ENCODE results near the gene TMEM217. TPM values are rescaled to one million over a fixed set of nuclear protein-coding genes. Genes with fewer than 3 reads are reported as not detected.

Gene TMEM217
- polyA plus RNA-seq, 1 of the 3 experiments (the other 2 are of a cell fraction): 1.5 TPM

DNA sequence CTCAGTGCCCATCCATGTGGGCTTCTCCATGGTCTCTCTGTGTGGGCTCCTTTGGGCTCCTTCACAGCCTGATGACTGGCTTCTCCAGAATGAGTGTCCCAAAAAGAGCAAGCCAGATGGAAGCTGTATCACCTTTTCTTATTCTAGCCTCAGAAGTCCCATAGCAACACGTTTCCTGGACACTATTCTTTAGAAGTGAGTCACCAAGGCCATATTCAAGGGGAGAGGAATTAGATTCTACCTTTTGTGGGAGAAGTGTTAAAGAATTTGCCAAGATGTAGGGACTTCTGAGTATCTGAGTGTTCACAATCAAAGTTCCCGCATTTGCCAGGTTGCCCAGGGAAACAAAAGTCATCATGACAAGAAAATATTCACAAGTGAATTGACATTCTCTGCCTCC, 21.0 kb downstream of the TMEM217 start:
- Histone ChIP-seq H3K9ac (no peak overlapping the region; the same call in 1 of the 2 replicates), H3K36me3 (replicated peaks in 1 of 2; ENCODE audit: control insufficient read depth in 1 of 2, insufficient read depth in 2 of 2, low read length in 1 of 2) (no peaks in the 10 kb centered on the region), H3K27ac (ENCODE audit: low read depth in 2 of 2, low read length in 1 of 2) (peak overlapping the region in 1 of 2 experiments; percentile 100; a peak in 2 of 4 replicates), H3F3A (replicated peaks; ENCODE audit: insufficient read depth) (peaks cover 36% of the 10 kb centered on the region), H2AFZ (ENCODE audit: low read depth) (peak overlapping the region; percentile 69; the same call in 1 of the 2 replicates), H3K4me1 (ENCODE audit: control insufficient read depth in 1 of 2, insufficient read depth in 2 of 2, low read depth in 1 of 2, low read length in 1 of 2) (peaks cover 7 to 11% of the 10 kb centered on the region in 2 experiments; a peak in 3 of 4 replicates), H3K9me2 (no peaks in the 10 kb centered on the region), H3K9me3 (no peaks in the 10 kb centered on the region), H4K20me1 (ENCODE audit: insufficient read depth) (no peaks in the 10 kb centered on the region), H3K4me3 (ENCODE audit: low read depth in 2 of 2, low read length in 1 of 2) (no peak overlapping the region), H3K27me3 (ENCODE audit: insufficient read depth) (no peaks in the 10 kb centered on the region), H3K79me2 (ENCODE audit: insufficient read depth) (no peaks in the 10 kb centered on the region), H3K4me2 (no peak overlapping the region)
- POLR2A ChIA-PET: no interaction called here
- DNase-seq: no peak
- CTCF ChIA-PET: interaction anchor here (1.8 kb wide), 1 partner anchor 185 kb away, joined by 3 read pairs; no protein-coding TSS in a partner anchor
- TF ChIP-seq RAD21 (IDR thresholded peaks at IDR 0.05; ENCODE audit: low read length) (no peak), TCF12 (IDR thresholded peaks at IDR 0.05) (no peak), FOXM1 (IDR thresholded peaks at IDR 0.05; ENCODE audit: low read depth) (no peak), MEF2A (IDR thresholded peaks at IDR 0.05; ENCODE audit: borderline replicate concordance, low read depth) (no peak), ELF1 (IDR thresholded peaks at IDR 0.05) (no peak)
- TF ChIP-seq, protein P1, sequence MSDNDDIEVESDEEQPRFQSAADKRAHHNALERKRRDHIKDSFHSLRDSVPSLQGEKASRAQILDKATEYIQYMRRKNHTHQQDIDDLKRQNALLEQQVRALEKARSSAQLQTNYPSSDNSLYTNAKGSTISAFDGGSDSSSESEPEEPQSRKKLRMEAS (IDR thresholded peaks at IDR 0.05; ENCODE audit: low read depth): no peak
- TF ChIP-seq, protein P2, sequence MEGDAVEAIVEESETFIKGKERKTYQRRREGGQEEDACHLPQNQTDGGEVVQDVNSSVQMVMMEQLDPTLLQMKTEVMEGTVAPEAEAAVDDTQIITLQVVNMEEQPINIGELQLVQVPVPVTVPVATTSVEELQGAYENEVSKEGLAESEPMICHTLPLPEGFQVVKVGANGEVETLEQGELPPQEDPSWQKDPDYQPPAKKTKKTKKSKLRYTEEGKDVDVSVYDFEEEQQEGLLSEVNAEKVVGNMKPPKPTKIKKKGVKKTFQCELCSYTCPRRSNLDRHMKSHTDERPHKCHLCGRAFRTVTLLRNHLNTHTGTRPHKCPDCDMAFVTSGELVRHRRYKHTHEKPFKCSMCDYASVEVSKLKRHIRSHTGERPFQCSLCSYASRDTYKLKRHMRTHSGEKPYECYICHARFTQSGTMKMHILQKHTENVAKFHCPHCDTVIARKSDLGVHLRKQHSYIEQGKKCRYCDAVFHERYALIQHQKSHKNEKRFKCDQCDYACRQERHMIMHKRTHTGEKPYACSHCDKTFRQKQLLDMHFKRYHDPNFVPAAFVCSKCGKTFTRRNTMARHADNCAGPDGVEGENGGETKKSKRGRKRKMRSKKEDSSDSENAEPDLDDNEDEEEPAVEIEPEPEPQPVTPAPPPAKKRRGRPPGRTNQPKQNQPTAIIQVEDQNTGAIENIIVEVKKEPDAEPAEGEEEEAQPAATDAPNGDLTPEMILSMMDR (IDR thresholded peaks at IDR 0.05): no peak
- 77% methylated on average over 2 of the region's 2 CpGs for WGBS (ENCODE audit: low lambda C conversion rate)

DNA sequence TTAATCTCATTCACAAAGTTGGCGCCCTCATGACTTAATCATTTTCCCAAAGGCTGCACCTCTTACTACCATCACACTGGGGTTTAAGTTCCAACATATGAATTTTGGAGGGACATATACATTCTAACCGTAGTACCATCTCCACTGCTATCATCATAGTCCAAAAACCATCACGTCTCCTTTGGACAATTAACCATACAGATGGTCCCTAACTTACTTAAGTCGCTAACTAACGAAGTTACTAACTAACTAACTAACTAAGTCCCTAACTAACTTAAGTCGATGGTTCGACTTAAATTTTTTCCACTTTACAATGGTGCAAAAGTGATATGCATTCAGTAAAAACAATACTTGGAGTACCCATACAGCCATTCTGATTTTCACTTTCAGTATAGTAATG, 24.4 kb downstream of the TMEM217 start:
- Histone ChIP-seq H3K9ac (no peak overlapping the region), H3F3A (replicated peaks; ENCODE audit: insufficient read depth) (peaks cover 12% of the 10 kb centered on the region), H3K4me2 (no peak overlapping the region), H3K9me3 (no peaks in the 10 kb centered on the region), H3K4me3 (ENCODE audit: low read depth in 2 of 2, low read length in 1 of 2) (no peak overlapping the region), H3K79me2 (ENCODE audit: insufficient read depth) (no peaks in the 10 kb centered on the region), H3K4me1 (ENCODE audit: control insufficient read depth in 1 of 2, insufficient read depth in 2 of 2, low read depth in 1 of 2, low read length in 1 of 2) (no peaks in the 10 kb centered on the region), H3K27ac (ENCODE audit: low read depth in 2 of 2, low read length in 1 of 2) (no peak overlapping the region), H3K9me2 (no peaks in the 10 kb centered on the region), H3K27me3 (ENCODE audit: insufficient read depth) (no peaks in the 10 kb centered on the region), H3K36me3 (replicated peaks in 1 of 2; ENCODE audit: control insufficient read depth in 1 of 2, insufficient read depth in 2 of 2, low read length in 1 of 2) (no peaks in the 10 kb centered on the region), H4K20me1 (ENCODE audit: insufficient read depth) (no peaks in the 10 kb centered on the region), H2AFZ (ENCODE audit: low read depth) (no peak overlapping the region)
- DNase-seq: no peak
- 90% methylated on average over 7 of the region's 7 CpGs for WGBS (ENCODE audit: low lambda C conversion rate)
- TF ChIP-seq SIN3A (IDR thresholded peaks at IDR 0.05; ENCODE audit: borderline replicate concordance, low read depth, low read length): no peak
- no peak for TF ChIP-seq GATA2 (CRISPR knock-in tag; IDR thresholded peaks at IDR 0.05)
- TF ChIP-seq, protein P3, sequence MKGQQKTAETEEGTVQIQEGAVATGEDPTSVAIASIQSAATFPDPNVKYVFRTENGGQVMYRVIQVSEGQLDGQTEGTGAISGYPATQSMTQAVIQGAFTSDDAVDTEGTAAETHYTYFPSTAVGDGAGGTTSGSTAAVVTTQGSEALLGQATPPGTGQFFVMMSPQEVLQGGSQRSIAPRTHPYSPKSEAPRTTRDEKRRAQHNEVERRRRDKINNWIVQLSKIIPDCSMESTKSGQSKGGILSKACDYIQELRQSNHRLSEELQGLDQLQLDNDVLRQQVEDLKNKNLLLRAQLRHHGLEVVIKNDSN (IDR thresholded peaks at IDR 0.05; ENCODE audit: borderline replicate concordance, low read depth): no peak
- no peak for TF ChIP-seq RCOR1 (IDR thresholded peaks at IDR 0.05; ENCODE audit: low read length)
- TF ChIP-seq FOXJ3 (CRISPR knock-in tag; IDR thresholded peaks at IDR 0.05): no peak
- TF ChIP-seq MEF2A (IDR thresholded peaks at IDR 0.05; ENCODE audit: borderline replicate concordance, low read depth): no peak
- TF ChIP-seq RXRA (IDR thresholded peaks at IDR 0.05; ENCODE audit: borderline replicate concordance, low read depth): no peak
- no peak for TF ChIP-seq JUND (IDR thresholded peaks at IDR 0.05)
- TF ChIP-seq, protein P1 (IDR thresholded peaks at IDR 0.05; ENCODE audit: low read depth): no peak
- TF ChIP-seq RFX5 (IDR thresholded peaks at IDR 0.05; ENCODE audit: low read length): no peak
- TF ChIP-seq EZH2phosphoT487 (IDR thresholded peaks at IDR 0.05; ENCODE audit: borderline replicate concordance, low read depth): no peak
- ChIA-PET POLR2A (no interaction called here), CTCF (no interaction called here)

Data from SK-N-SH (cell line).